CD14-positive monocyte (primary cell): ENCODE measurements around the gene SOHLH1. TPM values are rescaled to one million over a fixed set of nuclear protein-coding genes. Genes with fewer than 3 reads are reported as not detected.

Experiments
- DNase-seq, 3 donors: peaks; one replicate each; pipeline ENCODE4 v3.0.0-alpha.2; 2011 to 2022
- H2AFZ ChIP-seq: 2 replicates; pipeline ENCODE4 v1.6.0; 2012; ENCODE audit warnings: mild to moderate bottlenecking, low read depth, low read length, inconsistent platforms; ENCODE audit not compliant: insufficient read depth, poor library complexity, severe bottlenecking
- H3K27ac ChIP-seq, 2 donors: 1 replicate in 1 of 2; 2 replicates in 1 of 2; pipeline ENCODE4 v1.5.1; 2012 to 2013; ENCODE audit warnings: low read length in 2 of 2, control low read depth in 1 of 2, inconsistent platforms in 1 of 2, low read depth in 1 of 2, mild to moderate bottlenecking in 1 of 2
- H3K27me3 ChIP-seq, 2 donors: one replicate each; pipeline versions ENCODE4 v1.6.0 to v1.6.1; 2011 to 2013; ENCODE audit warnings: low read length in 2 of 2; ENCODE audit not compliant: control insufficient read depth in 2 of 2, insufficient read depth in 2 of 2
- H3K36me3 ChIP-seq, 2 donors: replicated peaks in 1 of 2; 1 replicate in 1 of 2; 2 replicates in 1 of 2; pipeline versions ENCODE4 v1.5.1 to v1.6.1; 2012 to 2013; ENCODE audit warnings: low read length in 2 of 2, control low read depth in 1 of 2, inconsistent platforms in 1 of 2, mild to moderate bottlenecking in 1 of 2; ENCODE audit not compliant: insufficient read depth in 2 of 2, control insufficient read depth in 1 of 2
- H3K4me1 ChIP-seq, 2 donors: 1 replicate in 1 of 2; 2 replicates in 1 of 2; pipeline versions ENCODE4 v1.5.1 to v1.6.1; 2012 to 2013; ENCODE audit warnings: low read length in 2 of 2, control low read depth in 1 of 2, inconsistent platforms in 1 of 2, mild to moderate bottlenecking in 1 of 2, moderate library complexity in 1 of 2; ENCODE audit not compliant: insufficient read depth in 2 of 2, control insufficient read depth in 1 of 2
- H3K4me2 ChIP-seq: replicated peaks from 2 replicates; pipeline ENCODE3; 2012; ENCODE audit warnings: low read length, moderate library complexity, mild to moderate bottlenecking; ENCODE audit not compliant: poor library complexity, severe bottlenecking; ENCODE audit errors: extremely low read depth
- H3K4me3 ChIP-seq, 3 experiments: fragments of 200-600 bp in 1 of 3; sonication (generic) in 1 of 3; replicated peaks in 1 of 3; 1 replicate in 2 of 3; 2 replicates in 1 of 3; pipeline ENCODE4 v1.5.1; 2011 to 2013; ENCODE audit warnings: low read length in 3 of 3, mild to moderate bottlenecking in 3 of 3, control low read depth in 2 of 3, low read depth in 2 of 3, inconsistent platforms in 1 of 3, moderate library complexity in 1 of 3
- H3K79me2 ChIP-seq: 2 replicates; pipeline ENCODE4 v1.6.0; 2012; ENCODE audit warnings: mild to moderate bottlenecking, control low read depth, inconsistent platforms, low read length, moderate library complexity; ENCODE audit not compliant: insufficient read depth
- H3K9ac ChIP-seq: 2 replicates; pipeline ENCODE4 v1.6.0; 2017; ENCODE audit warnings: low read length, mild to moderate bottlenecking; ENCODE audit not compliant: insufficient read depth, poor library complexity, severe bottlenecking
- H3K9me3 ChIP-seq, 2 donors: replicated peaks in 1 of 2; 1 replicate in 1 of 2; 2 replicates in 1 of 2; pipeline versions ENCODE4 v1.5.1 to v1.6.1; 2012 to 2013; ENCODE audit warnings: low read length in 2 of 2, control low read depth in 1 of 2; ENCODE audit not compliant: control insufficient read depth in 1 of 2, insufficient read depth in 1 of 2
- H4K20me1 ChIP-seq: 2 replicates; pipeline ENCODE4 v1.6.0; 2012; ENCODE audit warnings: mild to moderate bottlenecking, low read length, control low read depth, moderate library complexity; ENCODE audit not compliant: insufficient read depth
- H3K27ac Mint-ChIP-seq, 7 donors: one replicate each; pipeline ENCODE4 v1.8.0; 2020; ENCODE audit warnings: mild to moderate bottlenecking in 7 of 7, mixed read lengths in 7 of 7, moderate library complexity in 6 of 7, inconsistent platforms in 2 of 7
- H3K27me3 Mint-ChIP-seq, 3 donors: one replicate each; pipeline ENCODE4 v1.8.0; 2021 to 2022; ENCODE audit warnings: low read depth in 3 of 3, mild to moderate bottlenecking in 3 of 3, mixed read lengths in 3 of 3, moderate library complexity in 3 of 3, inconsistent platforms in 1 of 3
- H3K36me3 Mint-ChIP-seq, 2 donors: one replicate each; pipeline ENCODE4 v1.8.0; 2020; ENCODE audit warnings: mixed read lengths in 2 of 2, inconsistent platforms in 1 of 2, mild to moderate bottlenecking in 1 of 2
- H3K4me1 Mint-ChIP-seq: one replicate; pipeline ENCODE4 v1.8.0; 2020; ENCODE audit warnings: mild to moderate bottlenecking, mixed read lengths
- H3K4me3 Mint-ChIP-seq, 2 donors: one replicate each; pipeline ENCODE4 v1.8.0; 2020; ENCODE audit warnings: mild to moderate bottlenecking in 2 of 2, mixed read lengths in 2 of 2, moderate library complexity in 1 of 2
- H3K9me3 Mint-ChIP-seq, 7 donors: one replicate each; pipeline ENCODE4 v1.8.0; 2020 to 2022; ENCODE audit warnings: mixed read lengths in 7 of 7, mild to moderate bottlenecking in 6 of 7, moderate library complexity in 6 of 7, inconsistent platforms in 2 of 7
- CTCF ChIP-seq: fragments of 200-600 bp; IDR thresholded peaks from one replicate; pipeline ENCODE4 v1.8.0; 2022; ENCODE audit warnings: antibody characterized with exemption, mild to moderate bottlenecking
- WGBS: methylation state at CpG from one replicate; pipeline ENCODE4 v1.1.5; 2013; ENCODE audit warnings: missing lambda C conversion rate; ENCODE audit not compliant: insufficient coverage; 5-methylcytosine and 5-hydroxymethylcytosine counted together
- intact Hi-C, 2 donors: fragments of 100-400 bp; cut with micrococcal nuclease; formaldehyde crosslinking; loops; one replicate each; pipeline versions ENCODE4 v1.15.0 to v1.15.1; 2023
- polyA plus RNA-seq, 3 donors: library from polyadenylated mRNA; depleted of rRNA in 1 of 3; unstranded in 2 of 3; stranded (reverse) in 1 of 3; fragments of 300-500 nt in 2 of 3; fragments of >200 nt in 1 of 3; fragmentation: Illumina TruSeq in 2 of 3; gene quantifications; 1 replicate in 2 of 3; 2 replicates in 1 of 3; pipeline ENCODE4 v1.2.3, GENCODE V29; 2012 to 2021

The SOHLH1 gene
- polyA plus RNA-seq, 3 donors, result not detected

GRCh38 chr9:135716045-135716444 is 16.8 kb upstream of the SOHLH1 start:
- Histone ChIP-seq H4K20me1 (no peaks in the 10 kb centered on the region), H3K27ac (no peak overlapping the region), H3K27me3 (peaks cover 2 to 29% of the 10 kb centered on the region in 2 donors), H3K4me3 (no peak overlapping the region), H3K36me3 (no peaks in the 10 kb centered on the region), H3K79me2 (no peaks in the 10 kb centered on the region), H3K4me1 (no peaks in the 10 kb centered on the region), H3K4me2 (no peak overlapping the region), H3K9ac (no peak overlapping the region), H2AFZ (no peak overlapping the region), H3K9me3 (no peaks in the 10 kb centered on the region)
- no peak overlapping the region for H3K27ac Mint-ChIP-seq
- DNase-seq, result no peak
- H3K9me3 Mint-ChIP-seq, result peaks cover 0 to 7% (median 0%) of the 10 kb centered on the region in 7 donors
- H3K4me3 Mint-ChIP-seq, result peak overlapping the region in 1 of 2 donors; percentile 53
- TF ChIP-seq CTCF, result no peak
- H3K36me3 Mint-ChIP-seq, result no peaks in the 10 kb centered on the region
- no peaks in the 10 kb centered on the region for H3K4me1 Mint-ChIP-seq
- H3K27me3 Mint-ChIP-seq, result peaks cover 27 to 40% (median 36%) of the 10 kb centered on the region in 3 donors
- intact Hi-C loops, result no loop called here
- WGBS, result 94% methylated on average over 9 of the region's 11 CpGs

GRCh38 chr9:135715056-135715595 is 15.8 kb upstream of the SOHLH1 start:
- H3K4me2 ChIP-seq, result no peak overlapping the region
- no peak for DNase-seq
- no peak overlapping the region for H3K4me3 ChIP-seq
- H3K27ac ChIP-seq, result no peak overlapping the region
- no peaks in the 10 kb centered on the region for H3K4me1 ChIP-seq
- no peaks in the 10 kb centered on the region for H3K9me3 ChIP-seq
- Mint-ChIP-seq H3K27ac (no peak overlapping the region), H3K4me1 (no peaks in the 10 kb centered on the region), H3K36me3 (no peaks in the 10 kb centered on the region), H3K4me3 (peak overlapping the region in 1 of 2 donors; percentile 53), H3K27me3 (peaks cover 27 to 41% (median 36%) of the 10 kb centered on the region in 3 donors), H3K9me3 (peaks cover 0 to 7% (median 0%) of the 10 kb centered on the region in 7 donors)
- peaks cover 2 to 29% of the 10 kb centered on the region in 2 donors for H3K27me3 ChIP-seq
- no peak overlapping the region for H2AFZ ChIP-seq
- no peak for TF ChIP-seq CTCF
- no peaks in the 10 kb centered on the region for H3K36me3 ChIP-seq
- no peak overlapping the region for H3K9ac ChIP-seq
- H4K20me1 ChIP-seq, result no peaks in the 10 kb centered on the region
- no peaks in the 10 kb centered on the region for H3K79me2 ChIP-seq
- WGBS, result 35% methylated on average over 20 of the region's 23 CpGs
- intact Hi-C loops, result no loop called here
